ENCODE results near the gene ANKS1A. TPM values are rescaled to one million over a fixed set of nuclear protein-coding genes. Genes with fewer than 3 reads are reported as not detected.

The ANKS1A gene
- total RNA-seq, 2 experiments from 2014 or later, result 6.4 to 6.9 TPM

- H3K9me3 ChIP-seq (ENCODE audit: control insufficient read depth in 1 of 2, insufficient read depth in 1 of 2, low read length in 2 of 2), result no peaks in the 10 kb centered on the region
- Mint-ChIP-seq H3K27ac (no peak overlapping the region), H3K9me3 (no peaks in the 10 kb centered on the region), H3K4me1 (ENCODE audit: low read depth) (no peaks in the 10 kb centered on the region), H3K27me3 (no peaks in the 10 kb centered on the region), H3K36me3 (ENCODE audit: low read depth) (peaks cover 32% of the 10 kb centered on the region), H3K4me3 (no peak overlapping the region)
- intact Hi-C loops (cut with DNase I, micrococcal nuclease), result no loop called here
- CTCF ChIA-PET, result no interaction called here
- ATAC-seq (ENCODE audit: poor library complexity), result no peak
- no peak overlapping the region for H3K27ac ChIP-seq (ENCODE audit: low read depth in 1 of 2, low read length in 2 of 2)
- peaks cover 22% of the 10 kb centered on the region for H3K36me3 ChIP-seq (ENCODE audit: insufficient read depth, low read length)
- DNase-seq, result no peak
- H3K4me3 ChIP-seq (ENCODE audit: low read length), result no peak overlapping the region
- TF ChIP-seq CTCF (IDR thresholded peaks at IDR 0.05), result no peak
- no peaks in the 10 kb centered on the region for H3K4me1 ChIP-seq (ENCODE audit: insufficient read depth, low read length)
- H3K27me3 ChIP-seq (ENCODE audit: control insufficient read depth in 1 of 2, insufficient read depth in 2 of 2, low read length in 2 of 2), result no peaks in the 10 kb centered on the region
- POLR2A ChIA-PET, result no interaction called here
These were observed 128.5 kb downstream of the ANKS1A start for GRCh38 chr6:35017411-35018181.

GRCh38 chr6:35018182-35018519 lies 129.1 kb downstream of the ANKS1A start:
- CTCF ChIA-PET, result no interaction called here
- H3K4me1 ChIP-seq (ENCODE audit: insufficient read depth, low read length), result no peaks in the 10 kb centered on the region
- no peak for TF ChIP-seq CTCF (IDR thresholded peaks at IDR 0.05)
- Mint-ChIP-seq H3K36me3 (ENCODE audit: low read depth) (peaks cover 37% of the 10 kb centered on the region), H3K4me1 (ENCODE audit: low read depth) (no peaks in the 10 kb centered on the region), H3K4me3 (no peak overlapping the region), H3K27ac (no peak overlapping the region), H3K9me3 (no peaks in the 10 kb centered on the region), H3K27me3 (no peaks in the 10 kb centered on the region)
- DNase-seq (no peak), ATAC-seq (ENCODE audit: poor library complexity) (no peak)
- H3K27ac ChIP-seq (ENCODE audit: low read depth in 1 of 2, low read length in 2 of 2), result no peak overlapping the region
- no peaks in the 10 kb centered on the region for H3K9me3 ChIP-seq (ENCODE audit: control insufficient read depth in 1 of 2, insufficient read depth in 1 of 2, low read length in 2 of 2)
- H3K36me3 ChIP-seq (ENCODE audit: insufficient read depth, low read length), result peaks cover 22% of the 10 kb centered on the region
- POLR2A ChIA-PET, result no interaction called here
- no peak overlapping the region for H3K4me3 ChIP-seq (ENCODE audit: low read length)
- intact Hi-C loops (cut with DNase I, micrococcal nuclease), result no loop called here
- no peaks in the 10 kb centered on the region for H3K27me3 ChIP-seq (ENCODE audit: control insufficient read depth in 1 of 2, insufficient read depth in 2 of 2, low read length in 2 of 2)

- CTCF ChIA-PET, result no interaction called here
- H3K36me3 ChIP-seq (ENCODE audit: insufficient read depth, low read length), result peaks cover 20% of the 10 kb centered on the region
- H3K4me3 ChIP-seq (ENCODE audit: low read length), result no peak overlapping the region
- H3K4me3 Mint-ChIP-seq, result no peak overlapping the region
- no peaks in the 10 kb centered on the region for H3K27me3 ChIP-seq (ENCODE audit: control insufficient read depth in 1 of 2, insufficient read depth in 2 of 2, low read length in 2 of 2)
- no peaks in the 10 kb centered on the region for H3K4me1 ChIP-seq (ENCODE audit: insufficient read depth, low read length)
- no peak overlapping the region for H3K27ac Mint-ChIP-seq
- no peaks in the 10 kb centered on the region for H3K9me3 ChIP-seq (ENCODE audit: control insufficient read depth in 1 of 2, insufficient read depth in 1 of 2, low read length in 2 of 2)
- intact Hi-C loops (cut with DNase I, micrococcal nuclease), result no loop called here
- H3K4me1 Mint-ChIP-seq (ENCODE audit: low read depth), result no peaks in the 10 kb centered on the region
- no peaks in the 10 kb centered on the region for H3K27me3 Mint-ChIP-seq
- ATAC-seq (ENCODE audit: poor library complexity) (no peak), DNase-seq (no peak)
- POLR2A ChIA-PET, result no interaction called here
- H3K36me3 Mint-ChIP-seq (ENCODE audit: low read depth), result peaks cover 38% of the 10 kb centered on the region
- H3K27ac ChIP-seq (ENCODE audit: low read depth in 1 of 2, low read length in 2 of 2), result no peak overlapping the region
- TF ChIP-seq CTCF (IDR thresholded peaks at IDR 0.05), result no peak
- H3K9me3 Mint-ChIP-seq, result no peaks in the 10 kb centered on the region
These were observed 129.7 kb downstream of the ANKS1A start for GRCh38 chr6:35018746-35019145.
